Hepatocyte (in vitro differentiated cells): ENCODE data around the gene CROT.

Experiments used
- EZH2 ChIP-seq: fragments of 200-600 bp; sonication (generic); IDR thresholded peaks from 2 replicates; pipeline ENCODE4 v1.6.1; 2016; ENCODE audit warnings: antibody characterized with exemption, mild to moderate bottlenecking, borderline replicate concordance
- EZH2phosphoT487 ChIP-seq: fragments of 200-600 bp; sonication (generic); IDR thresholded peaks from one replicate; pipeline ENCODE4 v1.6.1; 2018; ENCODE audit warnings: antibody characterized with exemption, mild to moderate bottlenecking, low read depth, moderate library complexity; ENCODE audit not compliant: unreplicated experiment, severe bottlenecking
- TF ChIP-seq, protein P1 (sequence below): fragments of 200-600 bp; sonication (generic); IDR thresholded peaks from 2 replicates; pipeline ENCODE4 v1.5.1; 2016; ENCODE audit warnings: antibody characterized with exemption, mild to moderate bottlenecking; ENCODE audit not compliant: poor library complexity

DNA sequence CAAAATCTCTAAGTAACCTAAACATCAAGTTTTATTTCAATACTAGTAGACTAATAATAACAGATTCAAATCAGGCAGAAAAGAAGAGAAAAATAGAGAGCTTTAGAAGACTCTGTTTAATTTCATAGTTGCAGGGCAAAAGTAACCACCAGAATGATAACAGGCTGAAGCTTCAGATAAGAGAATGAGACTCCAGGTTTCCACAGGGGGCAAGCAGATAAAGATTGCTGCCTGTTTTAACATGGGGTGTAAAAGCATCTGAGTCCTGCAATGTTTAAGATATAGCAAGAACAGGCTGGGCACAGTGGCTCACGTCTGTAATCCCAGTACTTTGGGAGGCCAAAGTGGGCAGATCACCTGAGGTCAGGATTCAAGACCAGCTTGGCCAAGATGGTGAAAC is 11.0 kb downstream of the CROT start:
- TF ChIP-seq EZH2 (no peak), EZH2phosphoT487 (no peak)
- TF ChIP-seq, protein P1, sequence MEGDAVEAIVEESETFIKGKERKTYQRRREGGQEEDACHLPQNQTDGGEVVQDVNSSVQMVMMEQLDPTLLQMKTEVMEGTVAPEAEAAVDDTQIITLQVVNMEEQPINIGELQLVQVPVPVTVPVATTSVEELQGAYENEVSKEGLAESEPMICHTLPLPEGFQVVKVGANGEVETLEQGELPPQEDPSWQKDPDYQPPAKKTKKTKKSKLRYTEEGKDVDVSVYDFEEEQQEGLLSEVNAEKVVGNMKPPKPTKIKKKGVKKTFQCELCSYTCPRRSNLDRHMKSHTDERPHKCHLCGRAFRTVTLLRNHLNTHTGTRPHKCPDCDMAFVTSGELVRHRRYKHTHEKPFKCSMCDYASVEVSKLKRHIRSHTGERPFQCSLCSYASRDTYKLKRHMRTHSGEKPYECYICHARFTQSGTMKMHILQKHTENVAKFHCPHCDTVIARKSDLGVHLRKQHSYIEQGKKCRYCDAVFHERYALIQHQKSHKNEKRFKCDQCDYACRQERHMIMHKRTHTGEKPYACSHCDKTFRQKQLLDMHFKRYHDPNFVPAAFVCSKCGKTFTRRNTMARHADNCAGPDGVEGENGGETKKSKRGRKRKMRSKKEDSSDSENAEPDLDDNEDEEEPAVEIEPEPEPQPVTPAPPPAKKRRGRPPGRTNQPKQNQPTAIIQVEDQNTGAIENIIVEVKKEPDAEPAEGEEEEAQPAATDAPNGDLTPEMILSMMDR = no peak
